Body of pancreas (tissue), 4 donors: ENCODE measurements around the gene PDE3A.

Source experiments
- CTCF ChIP-seq, 7 experiments: fragments of 450-650 bp in 4 of 7; fragments of 200-600 bp in 3 of 7; sonication (generic) in 3 of 7; IDR thresholded peaks; one replicate each; pipeline ENCODE4 v1.5.1; 2016 to 2019; ENCODE audit warnings: antibody characterized with exemption in 7 of 7
- POLR2A ChIP-seq, 3 donors: fragments of 450-650 bp; IDR thresholded peaks; one replicate each; pipeline ENCODE4 v1.6.1; 2016; ENCODE audit warnings: antibody characterized with exemption in 3 of 3, mild to moderate bottlenecking in 2 of 3

GRCh38 chr12:20426191-20426590 lies 57.9 kb downstream of the PDE3A start:
- TF ChIP-seq CTCF (IDR thresholded peaks at IDR 0.05) (no peak), POLR2A (IDR thresholded peaks at IDR 0.05) (no peak)
